ENCODE data around the gene ZP1. TPM values are rescaled to one million over a fixed set of nuclear protein-coding genes. Genes with fewer than 3 reads are reported as not detected.

Gene ZP1
- total and polyA plus RNA-seq, 2 of the 4 experiments (the other 2 are of a cell fraction): 0.18 to 1.6 TPM

DNA sequence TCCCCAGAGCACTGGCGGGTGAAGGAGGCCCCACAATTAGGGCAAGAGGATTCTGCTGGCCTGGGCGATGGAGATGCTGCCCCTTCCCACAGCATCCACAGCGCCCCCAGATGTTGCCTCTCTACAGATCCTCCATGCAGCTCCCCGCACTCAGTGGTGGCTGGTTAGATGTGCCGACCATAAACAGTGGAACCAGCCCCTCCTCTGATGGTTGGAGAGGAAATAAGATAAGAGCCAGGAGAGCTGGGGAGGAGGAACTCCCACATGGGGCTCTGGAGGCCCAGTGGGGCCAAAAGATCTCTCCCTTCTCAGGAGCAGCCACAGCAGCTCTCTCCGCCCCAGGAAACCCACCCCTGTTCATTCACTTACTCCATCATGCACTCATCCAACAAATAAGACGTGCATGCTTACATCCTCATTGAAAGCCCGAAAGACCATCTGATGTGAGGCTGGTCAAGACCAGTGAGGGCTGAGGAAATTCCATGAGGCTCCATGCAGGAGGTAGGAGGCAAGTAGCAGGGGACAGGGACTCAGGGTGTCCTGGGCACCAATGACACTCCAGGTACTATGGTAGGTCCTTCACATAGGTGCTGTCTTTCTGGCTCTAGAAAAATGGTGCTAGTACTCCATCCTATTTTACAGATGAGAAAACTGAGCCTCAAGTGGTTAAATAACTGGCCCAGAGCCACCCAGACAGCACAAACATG, 13.0 kb upstream of the ZP1 start:
- no peak overlapping the region for H3K9ac ChIP-seq (ENCODE audit: low read depth, low read length)
- H3K27me3 ChIP-seq (ENCODE audit: control insufficient read depth, insufficient read depth, low read length): no peaks in the 10 kb centered on the region
- H4K20me1 ChIP-seq (ENCODE audit: insufficient read depth, low read length): no peaks in the 10 kb centered on the region
- intact Hi-C loops (cut with micrococcal nuclease): no loop called here
- H2AK5ac ChIP-seq (ENCODE audit: low read depth, low read length): no peak overlapping the region
- H3K4me2 ChIP-seq (ENCODE audit: low read depth, low read length): no peak overlapping the region
- no peak overlapping the region for H2BK120ac ChIP-seq (ENCODE audit: low read depth, low read length)
- no peak overlapping the region for H2BK20ac ChIP-seq (ENCODE audit: low read depth, low read length)
- no peak overlapping the region for H3K4ac ChIP-seq (ENCODE audit: low read depth, low read length)
- ChIA-PET CTCF (no interaction called here), POLR2A (ENCODE audit: unreplicated experiment) (no interaction called here)
- H3K56ac ChIP-seq (ENCODE audit: extremely low read depth, insufficient read depth, low read length): no peak overlapping the region
- H3K14ac ChIP-seq (replicated peaks; ENCODE audit: low read depth, low read length): no peak overlapping the region
- peaks cover 7% of the 10 kb centered on the region for H3K4me1 ChIP-seq (ENCODE audit: control insufficient read depth, insufficient read depth, low read length)
- H3K9me3 ChIP-seq (ENCODE audit: control insufficient read depth, insufficient read depth, low read length): no peaks in the 10 kb centered on the region
- H2BK5ac ChIP-seq (ENCODE audit: low read depth, low read length, poor library complexity, severe bottlenecking): no peak overlapping the region
- H4K8ac ChIP-seq (ENCODE audit: low read depth in 2 of 2, low read length in 2 of 2): no peak overlapping the region
- H3K18ac ChIP-seq (ENCODE audit: low read depth, low read length): no peak overlapping the region
- peaks cover 24% of the 10 kb centered on the region for H3K36me3 ChIP-seq (ENCODE audit: control insufficient read depth, insufficient read depth, low read length)
- no peak overlapping the region for H2BK15ac ChIP-seq (ENCODE audit: low read depth, low read length)
- no peak overlapping the region for H3K27ac ChIP-seq (ENCODE audit: insufficient read depth, low read length)
- no TSS peak for BruUV-seq (replicated peaks)
- in situ Hi-C loops (cut with MboI; ENCODE audit: low sequenced_read_pairs): no loop called here
- no peak overlapping the region for H3K4me3 ChIP-seq (ENCODE audit: insufficient read depth, low read depth, low read length)
- WGBS, 2 experiments (ENCODE audit: extremely low coverage in 2 of 2, insufficient read length in 1 of 2): no CpG with 5 or more reads among the region's 8 CpGs
- peak overlapping the region; percentile 70 for H2AK9ac ChIP-seq (replicated peaks; ENCODE audit: low read depth, low read length, poor library complexity)
- H4K5ac ChIP-seq (ENCODE audit: low read depth, low read length): no peak overlapping the region
- DNase-seq (no peak), ATAC-seq (ENCODE audit: low read depth) (no peak)
- H2AFZ ChIP-seq (replicated peaks; ENCODE audit: low read length, poor library complexity): no peak overlapping the region
- no peak overlapping the region for H4K91ac ChIP-seq (ENCODE audit: insufficient read depth, low read depth, low read length)
- H3K79me1 ChIP-seq (ENCODE audit: low read depth in 1 of 2, low read length in 2 of 2): no peaks in the 10 kb centered on the region
- dilution Hi-C loops (cut with HindIII; ENCODE audit: low sequenced_read_pairs, unreplicated experiment): no loop called here
- TF ChIP-seq CEBPB (IDR thresholded peaks at IDR 0.05; ENCODE audit: low read depth, low read length) (no peak), CHD1 (IDR thresholded peaks at IDR 0.05; ENCODE audit: low read depth, low read length) (no peak), FOS (IDR thresholded peaks at IDR 0.05; ENCODE audit: low read depth, low read length) (no peak), RCOR1 (IDR thresholded peaks at IDR 0.05; ENCODE audit: insufficient replicate concordance, low read length) (no peak), MAZ (IDR thresholded peaks at IDR 0.05; ENCODE audit: borderline replicate concordance, low read depth, low read length) (no peak), BHLHE40 (IDR thresholded peaks at IDR 0.05; ENCODE audit: low read depth, low read length) (no peak), MAFK (IDR thresholded peaks at IDR 0.05; ENCODE audit: low read depth, low read length) (no peak), NFE2L2 (IDR thresholded peaks at IDR 0.05; ENCODE audit: low read depth, low read length) (no peak), POLR2A (IDR thresholded peaks at IDR 0.05; ENCODE audit: low read depth, low read length) (no peak), RFX5 (IDR thresholded peaks at IDR 0.05; ENCODE audit: low read depth, low read length) (no peak), MXI1 (IDR thresholded peaks at IDR 0.05; ENCODE audit: borderline replicate concordance, low read depth, low read length) (no peak)
- TF ChIP-seq, protein P1, sequence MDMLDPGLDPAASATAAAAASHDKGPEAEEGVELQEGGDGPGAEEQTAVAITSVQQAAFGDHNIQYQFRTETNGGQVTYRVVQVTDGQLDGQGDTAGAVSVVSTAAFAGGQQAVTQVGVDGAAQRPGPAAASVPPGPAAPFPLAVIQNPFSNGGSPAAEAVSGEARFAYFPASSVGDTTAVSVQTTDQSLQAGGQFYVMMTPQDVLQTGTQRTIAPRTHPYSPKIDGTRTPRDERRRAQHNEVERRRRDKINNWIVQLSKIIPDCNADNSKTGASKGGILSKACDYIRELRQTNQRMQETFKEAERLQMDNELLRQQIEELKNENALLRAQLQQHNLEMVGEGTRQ (IDR thresholded peaks at IDR 0.05; ENCODE audit: low read depth, low read length): no peak
- TF ChIP-seq, protein P2, sequence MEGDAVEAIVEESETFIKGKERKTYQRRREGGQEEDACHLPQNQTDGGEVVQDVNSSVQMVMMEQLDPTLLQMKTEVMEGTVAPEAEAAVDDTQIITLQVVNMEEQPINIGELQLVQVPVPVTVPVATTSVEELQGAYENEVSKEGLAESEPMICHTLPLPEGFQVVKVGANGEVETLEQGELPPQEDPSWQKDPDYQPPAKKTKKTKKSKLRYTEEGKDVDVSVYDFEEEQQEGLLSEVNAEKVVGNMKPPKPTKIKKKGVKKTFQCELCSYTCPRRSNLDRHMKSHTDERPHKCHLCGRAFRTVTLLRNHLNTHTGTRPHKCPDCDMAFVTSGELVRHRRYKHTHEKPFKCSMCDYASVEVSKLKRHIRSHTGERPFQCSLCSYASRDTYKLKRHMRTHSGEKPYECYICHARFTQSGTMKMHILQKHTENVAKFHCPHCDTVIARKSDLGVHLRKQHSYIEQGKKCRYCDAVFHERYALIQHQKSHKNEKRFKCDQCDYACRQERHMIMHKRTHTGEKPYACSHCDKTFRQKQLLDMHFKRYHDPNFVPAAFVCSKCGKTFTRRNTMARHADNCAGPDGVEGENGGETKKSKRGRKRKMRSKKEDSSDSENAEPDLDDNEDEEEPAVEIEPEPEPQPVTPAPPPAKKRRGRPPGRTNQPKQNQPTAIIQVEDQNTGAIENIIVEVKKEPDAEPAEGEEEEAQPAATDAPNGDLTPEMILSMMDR (conservative IDR thresholded peaks at IDR 0.05; ENCODE audit: low read depth, low read length): no peak
- TF ChIP-seq, protein P3, sequence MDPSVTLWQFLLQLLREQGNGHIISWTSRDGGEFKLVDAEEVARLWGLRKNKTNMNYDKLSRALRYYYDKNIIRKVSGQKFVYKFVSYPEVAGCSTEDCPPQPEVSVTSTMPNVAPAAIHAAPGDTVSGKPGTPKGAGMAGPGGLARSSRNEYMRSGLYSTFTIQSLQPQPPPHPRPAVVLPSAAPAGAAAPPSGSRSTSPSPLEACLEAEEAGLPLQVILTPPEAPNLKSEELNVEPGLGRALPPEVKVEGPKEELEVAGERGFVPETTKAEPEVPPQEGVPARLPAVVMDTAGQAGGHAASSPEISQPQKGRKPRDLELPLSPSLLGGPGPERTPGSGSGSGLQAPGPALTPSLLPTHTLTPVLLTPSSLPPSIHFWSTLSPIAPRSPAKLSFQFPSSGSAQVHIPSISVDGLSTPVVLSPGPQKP (IDR thresholded peaks at IDR 0.05; ENCODE audit: borderline replicate concordance, low read depth, low read length): no peak
- H3K23ac ChIP-seq (ENCODE audit: low read depth, low read length): no peak overlapping the region
- peaks cover 2% of the 10 kb centered on the region; the same call in 1 of the 2 replicates for H3K9me1 ChIP-seq (ENCODE audit: insufficient read depth, low read length)
